OCI-M2 (cell line): ENCODE measurements around the gene TMEM204.

Experiments used
- DNase-seq: peaks from one replicate; lab custom pipeline; 2025; ENCODE audit not compliant: unreplicated experiment; lab: John Stamatoyannopoulos, UW

Gene TMEM204

DNA sequence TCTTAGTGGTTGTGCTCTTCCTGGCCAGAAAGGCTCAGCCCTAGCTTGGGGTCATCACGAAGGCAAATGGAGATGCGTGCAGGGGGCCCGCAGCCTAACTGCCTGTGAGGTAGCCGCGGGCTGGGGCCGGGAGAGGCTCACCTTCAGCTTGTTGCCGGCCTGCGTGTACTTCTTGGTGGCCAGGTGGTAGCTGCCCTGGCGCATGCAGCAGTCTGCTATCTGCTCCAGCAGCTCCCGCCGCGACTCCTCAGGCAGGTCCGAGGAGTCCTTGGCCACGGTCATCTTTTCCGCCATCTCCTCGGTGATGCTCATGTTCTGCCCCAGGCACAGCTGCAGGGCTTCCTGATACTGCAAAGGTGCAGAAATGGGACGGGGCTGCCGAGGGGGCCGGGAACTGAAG is 13.0 kb upstream of the TMEM204 start:
- no peak for DNase-seq

- no peak for DNase-seq
These were observed 9.8 kb upstream of the TMEM204 start for GRCh38 chr16:1523581-1524245.

DNA sequence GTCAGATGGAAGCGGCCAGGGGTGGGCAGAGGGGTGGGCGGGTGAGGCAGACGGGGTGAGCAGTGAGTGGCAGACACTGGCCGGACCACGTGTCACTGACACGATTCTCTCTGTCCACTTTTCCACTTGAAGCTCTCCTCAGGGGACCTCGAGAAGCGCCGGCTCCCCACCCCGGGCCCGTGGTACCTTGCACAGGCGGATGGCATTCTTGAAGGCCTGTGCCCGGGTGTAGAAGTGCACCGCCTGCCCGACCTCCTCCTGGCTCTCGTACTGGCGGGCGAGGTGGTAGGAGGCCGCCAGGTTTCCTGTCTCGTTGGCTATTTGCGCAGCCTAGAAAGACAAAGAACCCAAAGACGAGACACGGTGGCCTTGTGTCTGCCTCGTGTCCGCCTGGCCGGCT is 9.1 kb upstream of the TMEM204 start:
- DNase-seq = no peak

- no peak for DNase-seq
These were observed 7.4 kb upstream of the TMEM204 start for GRCh38 chr16:1525871-1526607.

- DNase-seq = no peak
These were observed 6.6 kb upstream of the TMEM204 start for GRCh38 chr16:1526608-1527555.

DNA sequence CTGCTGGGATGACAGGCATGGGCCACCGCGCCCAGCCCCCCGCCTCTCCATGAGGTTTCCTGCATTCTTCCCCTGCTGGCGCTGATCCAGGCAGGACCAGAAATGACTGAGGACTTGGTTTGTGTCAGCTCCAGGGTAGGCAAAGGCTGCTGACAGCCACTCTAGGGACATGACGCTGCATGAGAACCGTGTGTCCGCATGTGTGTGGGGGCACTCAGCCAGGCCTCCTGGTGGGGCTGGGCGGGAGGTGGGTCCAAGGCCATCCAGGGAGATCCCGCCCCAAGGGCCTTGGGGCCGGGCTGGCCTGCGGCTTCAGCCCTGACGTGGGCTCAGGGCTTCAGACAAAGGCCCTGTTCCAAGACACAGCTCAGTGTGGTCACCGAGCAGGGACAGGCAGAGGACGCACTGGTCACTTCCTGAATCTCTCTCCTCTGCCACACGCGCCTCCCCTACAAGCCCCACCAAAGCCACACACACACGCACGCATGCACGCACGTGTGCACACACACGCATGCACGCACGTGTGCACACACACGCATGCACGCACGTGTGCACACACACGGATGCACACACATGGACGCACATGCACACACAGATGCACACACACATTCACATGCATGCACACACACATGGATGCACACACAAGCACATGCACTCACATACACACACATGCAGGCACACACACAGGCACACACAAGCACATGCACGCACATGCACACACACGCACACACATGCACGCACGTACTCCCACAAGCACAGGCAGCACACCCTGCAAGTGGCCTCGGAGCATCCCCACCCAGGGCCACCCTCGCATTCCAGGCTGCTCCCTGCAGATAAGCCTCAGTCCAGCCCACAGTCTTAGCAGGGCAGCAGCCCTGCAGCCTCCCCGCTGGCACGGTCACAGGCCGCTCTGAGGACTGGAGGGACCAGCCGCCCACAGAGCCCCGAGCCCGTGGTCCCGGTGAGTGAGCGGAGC is 5.3 kb upstream of the TMEM204 start:
- DNase-seq = no peak

DNA sequence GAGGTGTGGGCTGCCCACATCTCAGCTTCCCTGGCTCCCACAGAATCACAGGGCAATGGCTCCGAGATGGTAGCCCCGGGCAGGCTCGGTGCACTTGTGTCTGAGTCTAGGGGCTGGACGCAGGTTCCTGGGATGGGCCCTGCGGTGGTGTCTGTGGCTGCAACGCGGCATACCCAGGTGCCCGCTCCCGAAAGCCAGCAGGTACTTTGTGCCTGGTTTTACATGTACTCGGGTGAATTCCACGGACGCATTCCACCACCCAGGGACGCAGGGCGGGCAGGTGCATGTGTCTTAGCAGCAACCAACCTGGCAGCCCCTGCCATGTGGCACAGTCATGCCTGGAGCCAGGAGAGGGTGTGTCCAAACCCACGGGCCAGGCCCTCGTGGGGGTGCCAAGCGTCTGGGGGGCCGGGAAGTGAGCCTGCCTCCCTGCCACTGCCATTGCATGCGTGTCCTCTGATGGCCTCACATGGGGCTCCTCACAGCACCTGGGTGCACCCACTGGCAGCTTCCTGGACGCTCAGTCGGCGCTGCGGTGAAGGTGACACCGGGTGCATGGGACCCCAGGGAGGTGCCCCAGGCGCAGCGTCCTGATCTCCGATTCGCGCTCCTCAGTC is 4.4 kb upstream of the TMEM204 start:
- DNase-seq = no peak

GRCh38 chr16:1530349-1530882 is 3.0 kb upstream of the TMEM204 start:
- no peak for DNase-seq

GRCh38 chr16:1530883-1531637 is 2.4 kb upstream of the TMEM204 start:
- no peak for DNase-seq

DNA sequence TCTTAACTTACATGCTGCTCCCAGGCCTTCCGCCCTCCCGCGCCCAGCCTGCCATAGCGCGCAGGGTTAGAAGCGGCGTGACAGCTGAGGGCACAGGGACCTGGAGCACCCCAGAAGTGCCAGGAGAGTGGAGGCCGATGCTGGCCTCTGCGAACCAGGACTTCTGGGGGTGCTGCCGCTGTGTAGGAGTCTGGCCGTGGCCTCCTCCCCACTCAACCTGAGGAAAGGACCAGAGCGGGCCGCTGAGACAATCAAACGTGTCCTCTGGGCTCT is 1.9 kb upstream of the TMEM204 start:
- DNase-seq = no peak

DNA sequence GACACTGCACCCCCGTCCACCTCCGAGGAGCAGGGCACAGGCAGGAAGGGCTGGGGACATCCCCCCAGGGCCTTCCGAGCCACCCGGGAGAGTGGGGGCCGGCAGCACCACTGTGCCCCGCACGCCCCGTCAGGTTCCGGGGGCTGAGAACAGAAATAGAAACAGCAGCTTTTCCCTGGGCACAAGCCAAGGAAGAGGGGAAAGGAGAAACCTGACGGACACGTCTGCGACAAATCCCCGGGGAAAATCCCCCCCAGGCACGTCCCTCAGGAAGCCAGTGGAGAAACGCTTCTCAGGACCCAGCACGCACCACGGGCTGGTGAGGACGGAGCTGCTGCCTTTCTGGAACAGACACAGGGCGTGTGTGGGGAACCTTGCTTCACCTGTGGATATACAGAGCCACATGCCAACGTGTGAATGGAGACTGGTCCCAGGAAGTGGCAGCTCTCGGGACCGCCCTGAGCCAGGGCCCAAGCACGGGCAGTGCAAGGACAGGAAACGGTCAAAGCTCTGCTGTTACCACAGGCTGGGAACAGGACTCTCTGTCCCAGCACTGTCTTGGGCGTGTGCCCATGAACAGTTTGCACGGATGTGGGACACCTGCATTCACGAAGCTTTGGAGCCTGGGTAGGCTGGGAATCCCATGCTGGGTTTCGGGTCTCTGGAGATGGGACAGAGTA is 1.2 kb upstream of the TMEM204 start:
- DNase-seq = no peak

GRCh38 chr16:1532771-1533170 is 695 bp upstream of the TMEM204 start:
- no peak for DNase-seq

DNA sequence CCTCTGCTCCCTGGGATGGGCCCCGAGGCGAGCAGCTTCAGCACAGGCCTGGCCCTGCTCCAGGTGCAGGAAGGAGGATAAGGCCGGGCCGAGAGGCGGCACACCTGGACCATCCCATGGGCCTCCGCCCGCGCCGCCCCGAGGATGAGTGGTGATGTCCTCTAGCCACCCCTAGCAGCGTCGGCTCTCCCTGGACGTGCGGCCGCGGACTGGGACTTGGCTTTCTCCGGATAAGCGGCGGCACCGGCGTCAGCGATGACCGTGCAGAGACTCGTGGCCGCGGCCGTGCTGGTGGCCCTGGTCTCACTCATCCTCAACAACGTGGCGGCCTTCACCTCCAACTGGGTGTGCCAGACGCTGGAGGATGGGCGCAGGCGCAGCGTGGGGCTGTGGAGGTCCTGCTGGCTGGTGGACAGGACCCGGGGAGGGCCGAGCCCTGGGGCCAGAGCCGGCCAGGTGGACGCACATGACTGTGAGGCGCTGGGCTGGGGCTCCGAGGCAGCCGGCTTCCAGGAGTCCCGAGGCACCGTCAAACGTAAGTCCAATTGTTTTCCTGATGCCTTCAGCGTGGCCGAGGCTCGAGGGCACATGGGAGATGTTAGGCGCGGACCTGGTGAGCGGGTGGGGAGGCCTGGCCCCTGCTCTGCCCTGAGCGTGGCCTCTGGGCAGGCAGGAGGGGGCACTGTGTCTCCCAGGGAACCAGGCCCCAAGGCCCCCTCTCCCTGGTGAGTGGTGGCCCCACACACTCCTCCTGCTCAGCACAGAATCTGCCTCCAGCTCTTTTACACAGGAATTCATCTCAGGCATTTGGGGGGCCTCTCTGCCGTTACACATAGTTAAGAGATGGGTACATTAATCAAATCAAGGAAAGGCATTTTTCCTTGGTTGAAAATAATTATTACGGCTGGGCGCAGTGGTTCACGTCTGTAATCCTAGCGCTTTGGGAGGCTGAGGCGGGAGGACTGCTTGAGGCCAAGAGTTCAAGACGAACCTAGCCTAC is 855 bp downstream of the TMEM204 start:
- no peak for DNase-seq

- DNase-seq = no peak
These were observed 2.2 kb downstream of the TMEM204 start for GRCh38 chr16:1535391-1536291.

DNA sequence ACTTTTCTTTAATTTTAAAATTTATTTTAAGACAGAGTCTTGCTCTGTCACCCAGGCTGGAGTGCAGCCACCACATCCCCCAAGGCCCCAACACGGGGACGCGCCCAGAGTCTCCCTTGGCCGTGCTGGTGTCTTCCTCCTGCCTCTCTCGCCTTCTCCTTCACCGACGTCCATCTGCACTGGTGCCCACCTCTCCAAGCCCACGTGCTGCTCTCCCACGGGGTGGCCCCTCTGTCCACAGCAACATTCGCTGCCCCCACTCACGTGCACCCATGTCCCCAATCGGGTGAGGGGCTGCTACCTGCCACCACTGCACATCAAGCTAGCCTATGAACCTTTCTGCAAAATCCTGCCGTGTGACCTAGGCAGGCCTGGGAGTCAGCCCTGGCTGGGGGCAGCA is 3.1 kb downstream of the TMEM204 start:
- DNase-seq = no peak

DNA sequence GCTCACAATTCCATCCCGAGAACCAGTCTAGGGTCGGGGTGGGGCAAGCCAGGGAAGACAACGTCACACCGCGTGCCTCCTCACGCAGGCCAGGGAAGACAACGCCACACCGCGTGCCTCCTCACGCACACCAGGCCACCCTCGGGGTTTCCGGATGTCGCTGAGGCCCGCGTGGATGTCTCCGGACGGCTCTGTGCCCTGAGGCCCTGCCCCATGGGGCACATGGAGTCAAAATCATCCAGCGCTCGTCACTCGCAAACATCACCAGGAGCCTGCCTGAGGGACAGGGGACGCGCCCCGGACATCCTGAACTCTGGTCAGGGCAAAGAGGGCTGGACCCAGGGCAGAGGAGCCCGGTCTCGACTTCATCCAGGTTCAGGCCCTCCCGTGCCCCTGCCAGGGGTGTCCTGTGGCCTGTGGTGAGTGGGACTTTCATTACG is 3.7 kb downstream of the TMEM204 start:
- DNase-seq = no peak
